Uterine smooth muscle cell (primary cell): ENCODE results near the gene MYH6. TPM values are rescaled to one million over a fixed set of nuclear protein-coding genes. Genes with fewer than 3 reads are reported as not detected.

Source experiments
- total RNA-seq: library from RNA; depleted of rRNA; stranded (reverse); fragments of >200 nt; gene quantifications from 2 replicates; pipeline ENCODE4 v1.2.3, GENCODE V29; 2014

Gene MYH6
- total RNA-seq = not detected in 2 replicates

DNA sequence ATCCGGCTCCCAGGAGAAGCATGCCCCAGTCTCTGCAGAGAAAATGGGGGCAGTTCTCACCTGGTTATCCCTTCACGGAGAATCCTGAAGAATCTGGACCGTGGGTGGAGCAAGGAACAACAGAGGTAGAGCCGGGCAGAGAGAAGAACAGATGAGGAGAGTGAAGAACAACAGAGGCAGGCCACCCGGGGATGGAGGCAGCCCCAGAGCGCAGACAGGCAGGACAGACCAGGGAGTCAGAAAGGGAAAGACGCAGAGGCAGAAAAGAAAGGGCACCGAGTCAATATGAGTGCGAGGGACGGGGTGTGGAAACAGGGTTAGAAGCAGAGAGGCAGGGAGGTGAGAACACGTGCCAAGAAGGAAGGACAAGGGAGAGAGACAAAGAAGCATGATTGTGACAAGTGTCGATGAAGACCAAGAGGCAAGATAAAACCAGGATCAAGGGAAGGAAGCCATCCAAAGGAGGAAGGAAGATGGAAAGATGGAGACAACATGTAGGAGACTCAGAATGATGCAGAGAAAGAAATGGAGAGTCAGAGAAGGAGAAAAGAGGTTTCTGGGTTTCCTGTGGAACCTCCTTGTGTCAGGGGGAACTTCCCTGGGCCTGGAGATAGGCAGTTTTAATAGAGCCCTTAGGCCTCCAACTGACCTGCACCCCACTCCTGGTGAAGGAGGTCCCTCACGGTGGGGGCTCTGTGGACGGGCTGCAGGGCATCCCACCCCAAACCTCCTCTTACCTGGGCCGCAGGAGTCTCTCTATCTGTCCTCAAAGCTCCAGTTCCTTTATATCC, at the start of gene MYH6:
Gene MYH6 (minus strand): TSS at position 758 of the 791 bp plus-strand sequence. CDS start 1,050 bp downstream, outside the sequence.

DNA sequence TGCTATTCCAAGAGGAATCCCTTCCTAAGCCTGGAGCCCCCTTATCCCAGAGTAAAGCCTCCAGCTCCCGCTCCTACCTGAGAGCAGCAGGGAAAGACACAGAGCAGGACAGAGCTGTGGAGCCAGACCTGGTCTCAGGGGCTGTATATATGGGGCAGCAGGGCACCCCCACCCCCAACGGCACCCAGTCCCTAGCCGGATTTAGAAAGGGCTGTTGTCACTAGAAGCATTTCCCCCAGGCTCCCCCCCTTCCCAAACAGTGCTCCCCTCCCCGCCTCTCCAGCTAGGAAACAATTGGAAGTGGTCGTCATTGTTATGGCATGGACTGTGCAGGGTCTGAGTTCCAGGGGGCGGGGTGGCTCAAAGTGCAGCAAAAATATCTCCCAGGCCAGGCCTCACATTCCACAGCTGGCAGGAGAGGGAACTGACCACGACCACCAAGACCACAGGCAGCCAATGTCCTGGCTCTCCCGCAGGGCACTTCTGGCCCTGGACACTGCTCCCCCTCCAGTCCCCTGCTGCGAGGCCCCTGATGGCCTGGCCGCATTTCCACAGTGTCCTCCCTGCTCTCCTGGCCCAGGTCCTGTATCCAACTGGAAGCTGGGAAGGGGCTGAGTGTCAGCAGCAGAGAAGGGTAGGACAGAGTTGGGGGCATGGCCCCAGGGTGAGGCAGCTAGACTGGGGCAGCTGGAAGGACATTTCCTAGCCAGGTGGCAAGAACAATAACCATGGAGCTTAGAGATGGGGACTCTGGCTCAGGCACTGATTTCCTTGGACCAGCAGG, 27.7 kb upstream of the MYH6 start, which contains the start of gene MYH7:
Gene MYH7 (minus strand): TSS at position 118 of the 784 bp plus-strand sequence. CDS start 1,928 bp downstream, outside the sequence.

DNA sequence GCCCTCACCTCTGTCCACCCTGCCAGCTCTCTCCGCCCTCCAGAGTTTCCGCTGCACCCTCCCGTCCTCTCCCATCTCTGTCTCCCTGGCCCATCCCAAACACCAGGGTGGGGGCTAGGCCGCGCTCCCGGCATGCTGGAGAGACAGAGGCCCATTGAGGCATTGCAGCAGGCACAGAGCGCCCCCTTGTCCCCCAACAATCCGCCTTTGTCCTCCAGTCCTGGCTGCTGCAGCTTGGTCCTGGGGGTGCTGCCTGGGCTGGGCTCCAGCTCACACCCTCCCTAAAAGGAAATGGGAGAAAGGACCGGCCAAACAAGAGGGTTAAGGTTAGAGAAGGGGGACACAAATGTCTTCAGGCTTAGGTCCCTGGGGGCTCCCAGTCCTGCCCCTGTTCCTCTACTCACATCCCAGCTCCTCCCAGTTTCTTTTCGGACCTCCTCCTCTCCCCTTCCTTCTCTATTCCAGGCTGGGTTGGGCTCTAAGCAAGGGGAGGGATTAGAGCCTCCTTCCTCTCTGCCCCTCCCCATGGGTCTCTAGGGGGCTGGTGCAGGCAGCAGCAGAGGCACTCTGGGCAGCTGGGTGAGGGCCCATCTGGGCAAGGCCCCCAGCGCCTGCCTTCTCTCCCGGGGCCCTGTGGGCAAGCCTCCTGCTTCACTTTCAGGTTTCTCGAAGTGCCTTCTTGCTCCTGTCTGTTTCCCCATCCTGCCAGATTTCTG, 31.4 kb downstream of the MYH6 start, which contains the start of gene CMTM5:
Gene CMTM5 (plus strand): TSS at position 565 of the 716 bp plus-strand sequence. CDS start 206 bp downstream, outside the sequence.

DNA sequence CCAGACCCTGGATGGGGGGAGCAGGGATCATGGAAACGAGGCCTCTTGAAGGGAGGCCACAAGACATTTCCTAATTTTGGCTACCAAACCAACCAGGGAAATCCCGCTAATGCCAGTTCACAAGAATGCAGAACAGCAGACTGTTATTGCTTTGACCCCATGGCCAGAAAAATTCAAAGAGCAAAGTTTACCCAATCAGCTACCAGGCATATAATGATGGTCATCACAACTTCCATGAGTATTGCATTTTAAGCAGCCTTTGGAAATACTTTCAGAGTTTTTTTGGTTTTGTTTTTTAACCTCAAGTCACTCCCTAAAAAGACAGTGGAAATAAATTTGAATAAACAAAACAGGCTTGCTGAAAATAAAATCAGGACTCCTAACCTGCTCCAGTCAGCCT, 35.6 kb downstream of the MYH6 start, which contains the start of gene IL25:
Gene IL25 (plus strand): TSS at position 301 of the 400 bp plus-strand sequence.

DNA sequence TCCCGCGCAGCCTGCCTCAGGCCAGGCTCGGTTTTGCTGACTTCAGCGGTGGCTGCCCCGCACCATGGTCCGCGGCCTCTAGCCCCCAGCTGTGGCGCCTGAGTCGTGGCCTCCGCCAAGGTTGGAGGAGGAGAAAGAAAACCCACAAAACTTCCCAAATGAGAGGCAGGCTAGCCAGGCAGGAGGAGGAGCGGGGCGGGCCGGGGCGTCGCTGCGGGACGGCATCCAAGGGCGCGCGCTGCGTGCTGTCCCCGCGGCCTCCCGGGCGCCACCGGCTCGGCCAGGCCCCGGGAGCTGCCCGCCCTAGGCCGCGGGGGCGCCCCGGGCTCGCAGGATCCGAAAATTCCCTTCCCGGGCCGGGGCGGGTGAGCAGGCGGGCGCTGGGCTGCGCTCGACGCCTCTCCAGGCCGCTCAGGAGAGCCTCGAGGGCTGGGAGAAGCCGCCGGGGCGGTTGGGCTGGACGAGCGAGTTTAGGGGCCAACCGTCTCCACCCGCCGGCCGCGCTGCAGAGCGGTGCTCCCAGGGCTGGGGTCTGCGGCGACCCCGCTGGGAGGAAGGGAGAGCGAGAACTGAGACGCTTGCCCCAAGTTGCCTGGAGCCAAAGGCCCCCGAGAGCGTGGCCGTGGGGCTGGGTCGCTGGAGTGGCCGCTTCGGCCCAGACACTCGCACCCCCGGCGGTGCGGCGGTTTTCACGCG, 42.9 kb downstream of the MYH6 start, which contains the start of gene EFS:
Gene EFS (minus strand): TSS at position 137 of the 696 bp plus-strand sequence. CDS start 147 bp downstream, outside the sequence.

DNA sequence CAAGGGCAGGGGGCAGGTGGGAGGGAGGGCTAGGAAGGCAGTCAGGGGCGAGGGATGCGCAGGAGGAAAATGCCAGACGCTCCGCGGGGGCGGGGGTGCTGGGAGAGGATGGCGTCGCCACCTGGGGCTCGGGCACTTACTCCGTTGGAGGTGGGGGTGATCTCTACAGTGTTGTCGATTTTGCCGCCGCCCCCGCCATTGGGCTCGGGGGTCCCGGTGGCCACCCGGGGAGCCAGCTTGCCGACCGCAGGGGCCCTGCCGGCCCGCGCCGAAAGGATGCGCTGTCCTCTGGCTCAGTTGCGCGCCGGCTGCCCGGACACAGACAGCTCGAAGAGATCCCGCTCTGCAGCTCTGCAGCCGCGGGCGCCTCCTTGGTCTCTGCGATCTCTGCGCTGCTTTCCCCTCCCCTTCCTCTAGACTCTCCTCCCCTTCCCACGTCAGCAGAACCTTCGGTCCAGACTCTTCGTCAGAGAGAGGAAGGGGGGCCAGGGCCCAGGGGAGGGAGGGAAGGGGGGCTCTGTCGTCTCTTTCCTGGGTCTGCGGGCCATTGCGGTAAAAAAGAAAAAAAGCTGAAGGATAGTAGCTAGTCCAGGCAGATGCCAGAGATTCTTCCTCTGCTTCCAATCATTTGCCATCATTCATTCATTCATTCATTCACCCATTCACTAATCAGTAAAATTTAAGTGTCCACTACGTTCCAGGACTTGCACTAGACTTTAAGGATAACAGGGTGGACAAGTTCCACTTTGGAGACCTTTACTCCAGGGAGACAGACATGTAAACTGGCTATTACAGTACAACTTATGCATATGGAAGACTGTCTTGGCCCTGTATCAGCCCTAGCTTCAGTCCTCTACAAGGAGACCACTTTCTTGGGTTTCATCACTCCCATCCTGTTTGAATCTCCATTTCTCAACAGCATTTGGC, 55.3 kb downstream of the MYH6 start, which contains the start of gene SLC22A17:
Gene SLC22A17 (minus strand): TSS at position 382 of the 927 bp plus-strand sequence.

Other genes starting within 250 kb of the MYH6 start
- 21.5 and 26.0 TPM in 2 replicates for gene SLC7A8, start 224.6 kb downstream of the MYH6 start, total RNA-seq
- not detected in 2 replicates for gene RNF212B, start 170.3 kb downstream of the MYH6 start, total RNA-seq
- gene HOMEZ, start 122.1 kb downstream of the MYH6 start, total RNA-seq = 3.0 and 6.5 TPM in 2 replicates
- gene PPP1R3E, start 105.4 kb downstream of the MYH6 start, total RNA-seq = 2.9 and 4.2 TPM in 2 replicates
- gene BCL2L2, start 101.4 kb downstream of the MYH6 start, total RNA-seq = 19.7 and 27.3 TPM in 2 replicates
- 105 and 119 TPM in 2 replicates for gene PABPN1, start 86.8 kb downstream of the MYH6 start, total RNA-seq
- gene SLC22A17, start 55.4 kb downstream of the MYH6 start, total RNA-seq = 8.1 and 36.4 TPM in 2 replicates
- gene EFS, start 43.1 kb downstream of the MYH6 start, total RNA-seq = 5.5 and 7.6 TPM in 2 replicates
- gene IL25, start 35.5 kb downstream of the MYH6 start, total RNA-seq = not detected in 2 replicates
- gene CMTM5, start 31.2 kb downstream of the MYH6 start, total RNA-seq = 0.22 and 0.50 TPM in 2 replicates
- not detected in 2 replicates for gene MYH7, start 27.4 kb upstream of the MYH6 start, total RNA-seq
- gene NGDN, start 61.4 kb upstream of the MYH6 start, total RNA-seq = 55.2 and 67.5 TPM in 2 replicates
- gene ZFHX2, start 143.5 kb upstream of the MYH6 start, total RNA-seq = 0.11 and 0.62 TPM in 2 replicates
- gene THTPA, start 148.0 kb upstream of the MYH6 start, total RNA-seq = 14.5 and 20.6 TPM in 2 replicates
- 11.6 and 12.1 TPM in 2 replicates for gene AP1G2, start 159.5 kb upstream of the MYH6 start, total RNA-seq
- under 0.01 TPM in 1 of 2 replicates, not detected in the other for gene JPH4, start 170.5 kb upstream of the MYH6 start, total RNA-seq
- gene DHRS2, start 228.1 kb upstream of the MYH6 start, total RNA-seq = 0.22 and 0.25 TPM in 2 replicates